ENCODE results near the gene ZCCHC9. TPM values are rescaled to one million over a fixed set of nuclear protein-coding genes. Genes with fewer than 3 reads are reported as not detected.

ZCCHC9 gene
- total and polyA plus RNA-seq, 5 donors from 2014 or later, result 18.7 to 24.9 (median 21.7) TPM

GRCh38 chr5:81359881-81360280 lies 58.5 kb downstream of the ZCCHC9 start:
- Histone ChIP-seq H3K27ac (ENCODE audit: insufficient read depth, low read length, poor library complexity, severe bottlenecking) (no peak overlapping the region), H3K4me3 (ENCODE audit: low read depth, low read length) (no peak overlapping the region), H3K4me1 (ENCODE audit: control insufficient read depth, insufficient read depth, low read length, poor library complexity, severe bottlenecking) (no peaks in the 10 kb centered on the region), H3K9me3 (ENCODE audit: control insufficient read depth in 2 of 2, low read length in 2 of 2) (no peaks in the 10 kb centered on the region), H3K36me3 (ENCODE audit: control insufficient read depth, insufficient read depth, low read length) (no peaks in the 10 kb centered on the region), H3K27me3 (ENCODE audit: control insufficient read depth, insufficient read depth, low read length) (peaks cover 2% of the 10 kb centered on the region)
- DNase-seq (no peak), ATAC-seq (ENCODE audit: low read depth in 2 of 2) (no peak)
- no peaks in the 10 kb centered on the region for H3K36me3 Mint-ChIP-seq
- H3K9me3 Mint-ChIP-seq, result peaks cover 0 to 2% (median 0%) of the 10 kb centered on the region in 7 donors
- H3K4me3 Mint-ChIP-seq, result no peak overlapping the region
- H3K27me3 Mint-ChIP-seq, result peaks cover 5% of the 10 kb centered on the region
- H3K27ac Mint-ChIP-seq, result no peak overlapping the region
- H3K4me1 Mint-ChIP-seq, result no peaks in the 10 kb centered on the region

- H3K36me3 ChIP-seq (ENCODE audit: control insufficient read depth, insufficient read depth, low read length), result no peaks in the 10 kb centered on the region
- H3K4me3 ChIP-seq (ENCODE audit: low read depth, low read length), result no peak overlapping the region
- H3K9me3 Mint-ChIP-seq, result peaks cover 0 to 2% (median 0%) of the 10 kb centered on the region in 7 donors
- H3K27me3 ChIP-seq (ENCODE audit: control insufficient read depth, insufficient read depth, low read length), result peaks cover 2% of the 10 kb centered on the region
- no peaks in the 10 kb centered on the region for H3K36me3 Mint-ChIP-seq
- no peaks in the 10 kb centered on the region for H3K9me3 ChIP-seq (ENCODE audit: control insufficient read depth in 2 of 2, low read length in 2 of 2)
- H3K4me1 Mint-ChIP-seq, result no peaks in the 10 kb centered on the region
- ATAC-seq (ENCODE audit: low read depth in 2 of 2) (no peak), DNase-seq (no peak)
- no peak overlapping the region for H3K27ac ChIP-seq (ENCODE audit: insufficient read depth, low read length, poor library complexity, severe bottlenecking)
- H3K27ac Mint-ChIP-seq, result no peak overlapping the region
- H3K4me3 Mint-ChIP-seq, result no peak overlapping the region
- peaks cover 11% of the 10 kb centered on the region for H3K27me3 Mint-ChIP-seq
- no peaks in the 10 kb centered on the region for H3K4me1 ChIP-seq (ENCODE audit: control insufficient read depth, insufficient read depth, low read length, poor library complexity, severe bottlenecking)
These were observed 59.3 kb downstream of the ZCCHC9 start for GRCh38 chr5:81360640-81361039.

- ATAC-seq (ENCODE audit: low read depth in 2 of 2), result no peak
- peaks cover 0 to 2% (median 0%) of the 10 kb centered on the region in 7 donors for H3K9me3 Mint-ChIP-seq
These were observed 60.2 kb downstream of the ZCCHC9 start for GRCh38 chr5:81361600-81361999.

More at GRCh38 chr5:81361600-81361999, 60.2 kb downstream of the ZCCHC9 start:
- no peak for DNase-seq
- no peaks in the 10 kb centered on the region for H3K4me1 Mint-ChIP-seq
- Histone ChIP-seq H3K27me3 (ENCODE audit: control insufficient read depth, insufficient read depth, low read length) (peaks cover 2% of the 10 kb centered on the region), H3K4me1 (ENCODE audit: control insufficient read depth, insufficient read depth, low read length, poor library complexity, severe bottlenecking) (no peaks in the 10 kb centered on the region), H3K9me3 (ENCODE audit: control insufficient read depth in 2 of 2, low read length in 2 of 2) (no peaks in the 10 kb centered on the region), H3K27ac (ENCODE audit: insufficient read depth, low read length, poor library complexity, severe bottlenecking) (no peak overlapping the region), H3K36me3 (ENCODE audit: control insufficient read depth, insufficient read depth, low read length) (no peaks in the 10 kb centered on the region), H3K4me3 (ENCODE audit: low read depth, low read length) (no peak overlapping the region)
- H3K27ac Mint-ChIP-seq, result no peak overlapping the region
- H3K36me3 Mint-ChIP-seq, result no peaks in the 10 kb centered on the region
- H3K27me3 Mint-ChIP-seq, result peaks cover 16% of the 10 kb centered on the region
- H3K4me3 Mint-ChIP-seq, result no peak overlapping the region

Other genes with a start within 250 kb of the ZCCHC9 start
- not detected for gene CKMT2, start 68.3 kb upstream of the ZCCHC9 start, total RNA-seq
- under 1 TPM in 1 of 4 donors, not detected in 3; 0.25 TPM for gene CKMT2, start 68.3 kb upstream of the ZCCHC9 start, polyA plus RNA-seq
- gene ACOT12, start 92.5 kb downstream of the ZCCHC9 start, total RNA-seq, result not detected
- not detected for gene ACOT12, start 92.5 kb downstream of the ZCCHC9 start, polyA plus RNA-seq

Measured in CD4-positive, CD25-positive, alpha-beta regulatory T cell (primary cell).